ENCODE results near the gene LPAR1. TPM values are rescaled to one million over a fixed set of nuclear protein-coding genes. Genes with fewer than 3 reads are reported as not detected.

Gene LPAR1
- total RNA-seq, 4 donors from 2014 or later: 27.1 to 65.4 (median 47.6) TPM

GRCh38 chr9:110894731-110895130 lies 143.5 kb downstream of the LPAR1 start:
- Histone ChIP-seq H3K27me3 (no peaks in the 10 kb centered on the region), H3K9me3 (no peaks in the 10 kb centered on the region), H3K27ac (peak overlapping the region in 3 of 4 donors; percentile 39 to 64 (median 46)), H3K36me3 (no peaks in the 10 kb centered on the region), H3K4me1 (peaks cover 0 to 3% (median 2%) of the 10 kb centered on the region in 3 donors), H3K4me3 (no peak overlapping the region)
- no peak for TF ChIP-seq POLR2AphosphoS5 (IDR thresholded peaks at IDR 0.05)
- TF ChIP-seq, protein P1, sequence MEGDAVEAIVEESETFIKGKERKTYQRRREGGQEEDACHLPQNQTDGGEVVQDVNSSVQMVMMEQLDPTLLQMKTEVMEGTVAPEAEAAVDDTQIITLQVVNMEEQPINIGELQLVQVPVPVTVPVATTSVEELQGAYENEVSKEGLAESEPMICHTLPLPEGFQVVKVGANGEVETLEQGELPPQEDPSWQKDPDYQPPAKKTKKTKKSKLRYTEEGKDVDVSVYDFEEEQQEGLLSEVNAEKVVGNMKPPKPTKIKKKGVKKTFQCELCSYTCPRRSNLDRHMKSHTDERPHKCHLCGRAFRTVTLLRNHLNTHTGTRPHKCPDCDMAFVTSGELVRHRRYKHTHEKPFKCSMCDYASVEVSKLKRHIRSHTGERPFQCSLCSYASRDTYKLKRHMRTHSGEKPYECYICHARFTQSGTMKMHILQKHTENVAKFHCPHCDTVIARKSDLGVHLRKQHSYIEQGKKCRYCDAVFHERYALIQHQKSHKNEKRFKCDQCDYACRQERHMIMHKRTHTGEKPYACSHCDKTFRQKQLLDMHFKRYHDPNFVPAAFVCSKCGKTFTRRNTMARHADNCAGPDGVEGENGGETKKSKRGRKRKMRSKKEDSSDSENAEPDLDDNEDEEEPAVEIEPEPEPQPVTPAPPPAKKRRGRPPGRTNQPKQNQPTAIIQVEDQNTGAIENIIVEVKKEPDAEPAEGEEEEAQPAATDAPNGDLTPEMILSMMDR (IDR thresholded peaks at IDR 0.05): no peak
- TF ChIP-seq EP300 (IDR thresholded peaks at IDR 0.05): no peak
- no peak for TF ChIP-seq POLR2A (IDR thresholded peaks at IDR 0.05)
- 75 to 100% methylated on average over 3 to 4 of the region's 5 CpGs for WGBS, 2 donors (ENCODE audit: low coverage in 1 of 2)
- ATAC-seq: peak; percentile 46

DNA sequence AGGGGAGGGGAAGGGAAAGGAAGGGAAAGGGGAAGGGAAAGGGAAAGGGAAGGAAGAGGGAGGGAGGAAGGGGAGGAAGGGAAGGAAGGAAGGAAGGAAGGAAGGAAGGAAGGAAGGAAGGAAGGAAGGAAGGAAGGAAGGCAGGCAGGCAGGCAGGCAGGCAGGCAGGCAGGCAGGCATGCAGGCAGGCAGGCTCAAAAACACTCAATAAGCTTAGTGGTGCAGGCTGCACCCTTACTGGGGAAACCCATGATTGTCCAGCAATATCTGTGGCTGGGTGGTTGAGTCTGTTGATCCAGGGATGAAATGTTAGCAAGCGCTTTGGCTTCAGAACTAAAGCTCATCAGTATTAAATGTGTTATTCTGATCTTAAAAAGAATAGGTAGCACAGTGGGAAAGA lies 145.6 kb downstream of the LPAR1 start:
- 100% methylated on average over 1 of the region's 1 CpG for WGBS, 2 donors (ENCODE audit: low coverage in 1 of 2)
- no peaks in the 10 kb centered on the region for H3K36me3 ChIP-seq
- no peaks in the 10 kb centered on the region for H3K9me3 ChIP-seq
- no peak for ATAC-seq
- H3K4me3 ChIP-seq: no peak overlapping the region
- no peak overlapping the region for H3K27ac ChIP-seq
- H3K4me1 ChIP-seq: peaks cover 0 to 3% (median 0%) of the 10 kb centered on the region in 3 donors
- H3K27me3 ChIP-seq: no peaks in the 10 kb centered on the region
- TF ChIP-seq POLR2A (IDR thresholded peaks at IDR 0.05) (no peak), EP300 (IDR thresholded peaks at IDR 0.05) (no peak), POLR2AphosphoS5 (IDR thresholded peaks at IDR 0.05) (no peak)
- TF ChIP-seq, protein P1 (IDR thresholded peaks at IDR 0.05): no peak

DNA sequence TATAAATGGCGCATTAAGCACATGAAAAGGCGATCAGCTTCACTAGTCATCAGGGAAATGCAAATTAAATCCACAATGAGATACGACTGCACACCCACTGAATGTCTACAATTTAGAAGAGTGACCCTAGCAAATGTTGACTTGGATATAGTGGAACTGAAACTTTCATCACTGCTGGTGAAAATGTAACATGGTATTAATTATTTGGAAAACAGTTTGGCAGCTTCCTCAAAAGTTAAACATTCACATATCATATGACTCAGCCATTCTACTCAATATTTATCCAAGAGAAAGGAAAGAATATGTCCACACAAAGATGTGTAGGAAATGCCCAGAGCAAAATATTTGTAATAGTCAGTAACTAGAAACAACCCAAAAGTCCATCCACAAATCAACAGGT lies 146.5 kb downstream of the LPAR1 start:
- no peak for ATAC-seq
- Histone ChIP-seq H3K4me1 (peaks cover 0 to 5% (median 3%) of the 10 kb centered on the region in 3 donors), H3K27me3 (no peaks in the 10 kb centered on the region), H3K27ac (no peak overlapping the region), H3K9me3 (no peaks in the 10 kb centered on the region), H3K4me3 (no peak overlapping the region), H3K36me3 (no peaks in the 10 kb centered on the region)
- 75 to 85% methylated on average over 3 of the region's 3 CpGs for WGBS, 2 donors (ENCODE audit: low coverage in 1 of 2)
- TF ChIP-seq EP300 (IDR thresholded peaks at IDR 0.05) (no peak), POLR2AphosphoS5 (IDR thresholded peaks at IDR 0.05) (no peak), POLR2A (IDR thresholded peaks at IDR 0.05) (no peak)
- TF ChIP-seq, protein P1 (IDR thresholded peaks at IDR 0.05): no peak

GRCh38 chr9:110890416-110890815 lies 147.9 kb downstream of the LPAR1 start:
- Histone ChIP-seq H3K27me3 (no peaks in the 10 kb centered on the region), H3K27ac (no peak overlapping the region), H3K4me1 (peaks cover 0 to 9% (median 3%) of the 10 kb centered on the region in 3 donors), H3K36me3 (no peaks in the 10 kb centered on the region), H3K4me3 (no peak overlapping the region), H3K9me3 (no peaks in the 10 kb centered on the region)
- ATAC-seq: no peak
- no peak for TF ChIP-seq POLR2AphosphoS5 (IDR thresholded peaks at IDR 0.05)
- TF ChIP-seq, protein P1 (IDR thresholded peaks at IDR 0.05): no peak
- no peak for TF ChIP-seq POLR2A (IDR thresholded peaks at IDR 0.05)
- TF ChIP-seq EP300 (IDR thresholded peaks at IDR 0.05): no peak

GRCh38 chr9:110887276-110887675 lies 151.0 kb downstream of the LPAR1 start:
- TF ChIP-seq POLR2AphosphoS5 (IDR thresholded peaks at IDR 0.05) (no peak), POLR2A (IDR thresholded peaks at IDR 0.05) (no peak)
- TF ChIP-seq, protein P1 (IDR thresholded peaks at IDR 0.05): no peak
- Histone ChIP-seq H3K27me3 (no peaks in the 10 kb centered on the region), H3K36me3 (no peaks in the 10 kb centered on the region), H3K27ac (peak overlapping the region in 1 of 4 donors; percentile 35), H3K9me3 (no peaks in the 10 kb centered on the region), H3K4me3 (no peak overlapping the region), H3K4me1 (peaks cover 0 to 13% (median 0%) of the 10 kb centered on the region in 3 donors)
- ATAC-seq: no peak
- WGBS, 2 donors (ENCODE audit: low coverage in 1 of 2): 45 to 71% methylated on average over 3 of the region's 3 CpGs
